Activated CD4-positive, alpha-beta T cell treated with anti-CD3 and anti-CD28 coated beads, Interleukin-2, amount 50 U/mL, for 24 hours (primary cell): ENCODE results near the gene CLASRP.
A peak's percentile ranks its signal among the peaks of the same experiment; 100 is the strongest.
"Not testable (repeated sequence)": the region's sequence is repeated elsewhere in the genome, so short reads cannot be mapped to it uniquely, and the experiment has no call there.

ENCODE experiments used
- DNase-seq, 2 donors: peaks; one replicate each; pipeline ENCODE4 v3.0.0-alpha.2; 2020; ENCODE audit warnings: low read depth in 1 of 2, low spot score in 1 of 2

CLASRP gene

GRCh38 chr19:45101806-45102205 is 63.0 kb downstream of the CLASRP start:
- no peak for DNase-seq

GRCh38 chr19:45102481-45102880 is 63.6 kb downstream of the CLASRP start:
- DNase-seq: no peak

- no peak for DNase-seq
Measured at GRCh38 chr19:45103156-45103507, 64.3 kb downstream of the CLASRP start.

GRCh38 chr19:45103508-45104319 is 64.9 kb downstream of the CLASRP start:
- no peak for DNase-seq

- DNase-seq: no peak
Measured at GRCh38 chr19:45104658-45105349, 66.0 kb downstream of the CLASRP start.

- DNase-seq: not testable (repeated sequence)
Measured at GRCh38 chr19:45106363-45106762, 67.5 kb downstream of the CLASRP start.

GRCh38 chr19:45107621-45108150 is 68.8 kb downstream of the CLASRP start:
- no peak for DNase-seq

- DNase-seq: no peak
Measured at GRCh38 chr19:45110851-45111266, 72.0 kb downstream of the CLASRP start.

- no peak for DNase-seq
Measured at GRCh38 chr19:45112111-45112827, 73.4 kb downstream of the CLASRP start.

GRCh38 chr19:45113628-45114027 is 74.8 kb downstream of the CLASRP start:
- DNase-seq: no peak

- DNase-seq: no peak
Measured at GRCh38 chr19:45114116-45114515, 75.3 kb downstream of the CLASRP start.

- no peak for DNase-seq
Measured at GRCh38 chr19:45115809-45116615, 77.2 kb downstream of the CLASRP start.

GRCh38 chr19:45117167-45117594 is 78.3 kb downstream of the CLASRP start:
- peak; percentile 16 to 33 for DNase-seq

GRCh38 chr19:45117671-45118070 is 78.8 kb downstream of the CLASRP start:
- DNase-seq: no peak

GRCh38 chr19:45118106-45118505 is 79.3 kb downstream of the CLASRP start:
- no peak for DNase-seq

- not testable (repeated sequence) for DNase-seq
Measured at GRCh38 chr19:45118591-45119355, 79.9 kb downstream of the CLASRP start.

- no peak for DNase-seq
Measured at GRCh38 chr19:45119582-45119981, 80.7 kb downstream of the CLASRP start.
